AG09319 (cell line): ENCODE measurements around the gene STUM.

ENCODE experiments used
- DNase-seq: peaks from one replicate; pipeline ENCODE4 v3.0.0-alpha.2; 2010; ENCODE audit warnings: low read depth; ENCODE audit errors: extremely low read depth
- CTCF ChIP-seq: IDR thresholded peaks from 2 replicates; pipeline ENCODE4 v1.5.1; 2011; ENCODE audit warnings: low read depth, mild to moderate bottlenecking, inconsistent platforms, low read length, moderate library complexity

STUM gene

GRCh38 chr1:226518375-226518774 lies 30.2 kb upstream of the STUM start:
- DNase-seq, result no peak
- TF ChIP-seq CTCF, result no peak

DNA sequence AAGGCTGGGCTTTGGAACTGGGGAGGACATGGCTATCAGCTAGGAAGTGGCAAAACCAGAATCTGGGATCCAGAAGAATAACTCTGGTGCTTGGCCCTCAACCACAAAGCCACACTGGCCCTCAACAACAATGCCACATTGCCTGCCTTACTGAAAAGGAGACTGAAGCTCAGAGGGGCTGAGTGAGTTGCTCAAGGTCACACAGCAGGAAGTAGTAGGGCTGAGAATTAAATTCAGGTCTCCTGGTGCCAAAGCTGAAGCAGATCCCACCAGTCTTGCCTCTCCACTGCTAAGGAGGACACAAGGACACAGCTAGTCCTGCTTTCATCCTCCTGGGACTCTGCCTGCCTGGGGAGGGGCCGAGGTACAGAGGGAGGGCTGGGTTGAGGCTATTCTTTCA lies 29.4 kb upstream of the STUM start:
- TF ChIP-seq CTCF, result no peak
- no peak for DNase-seq

- no peak for TF ChIP-seq CTCF
- DNase-seq, result no peak
Observed at GRCh38 chr1:226519716-226520598, 28.6 kb upstream of the STUM start.

- no peak for DNase-seq
- no peak for TF ChIP-seq CTCF
Observed at GRCh38 chr1:226520640-226521355, 27.8 kb upstream of the STUM start.

GRCh38 chr1:226523646-226524406 lies 24.7 kb upstream of the STUM start:
- TF ChIP-seq CTCF, result no peak
- no peak for DNase-seq

GRCh38 chr1:226524547-226524946 lies 24.0 kb upstream of the STUM start:
- TF ChIP-seq CTCF, result no peak

More at GRCh38 chr1:226524547-226524946, 24.0 kb upstream of the STUM start:
- DNase-seq, result no peak
